Measurements from ENCODE around the gene CHI3L2. TPM values are rescaled to one million over a fixed set of nuclear protein-coding genes. Genes with fewer than 3 reads are reported as not detected.

The CHI3L2 gene
- total and polyA plus RNA-seq, 8 donors, result 0.33 to 222 (median 0.56) TPM

DNA sequence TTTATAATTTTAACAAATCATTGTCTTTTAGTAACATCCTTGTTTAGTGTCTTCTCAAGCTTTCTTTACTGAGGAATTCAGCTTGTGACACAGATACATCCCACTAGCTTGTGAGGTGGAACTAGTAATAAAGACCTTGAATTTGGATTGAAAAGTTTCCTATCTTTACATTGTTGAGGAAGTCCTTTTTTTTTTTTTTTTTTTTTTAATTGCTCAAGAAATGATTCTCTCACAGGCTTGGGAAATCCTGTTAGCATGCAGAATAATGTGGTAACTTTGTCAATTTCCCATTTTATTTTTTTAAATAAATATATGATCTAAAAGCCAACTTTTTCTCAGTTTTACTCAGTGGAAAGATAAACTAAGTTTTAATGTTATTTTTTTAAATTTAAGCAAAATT lies 42.9 kb upstream of the CHI3L2 start:
- no peaks in the 10 kb centered on the region for H3K9me3 ChIP-seq
- DNase-seq (no peak), ATAC-seq (no peak)
- H3K27me3 ChIP-seq, result no peaks in the 10 kb centered on the region
- peak overlapping the region in 1 of 2 donors; percentile 47 for H3K27ac ChIP-seq
- TF ChIP-seq, protein P1, sequence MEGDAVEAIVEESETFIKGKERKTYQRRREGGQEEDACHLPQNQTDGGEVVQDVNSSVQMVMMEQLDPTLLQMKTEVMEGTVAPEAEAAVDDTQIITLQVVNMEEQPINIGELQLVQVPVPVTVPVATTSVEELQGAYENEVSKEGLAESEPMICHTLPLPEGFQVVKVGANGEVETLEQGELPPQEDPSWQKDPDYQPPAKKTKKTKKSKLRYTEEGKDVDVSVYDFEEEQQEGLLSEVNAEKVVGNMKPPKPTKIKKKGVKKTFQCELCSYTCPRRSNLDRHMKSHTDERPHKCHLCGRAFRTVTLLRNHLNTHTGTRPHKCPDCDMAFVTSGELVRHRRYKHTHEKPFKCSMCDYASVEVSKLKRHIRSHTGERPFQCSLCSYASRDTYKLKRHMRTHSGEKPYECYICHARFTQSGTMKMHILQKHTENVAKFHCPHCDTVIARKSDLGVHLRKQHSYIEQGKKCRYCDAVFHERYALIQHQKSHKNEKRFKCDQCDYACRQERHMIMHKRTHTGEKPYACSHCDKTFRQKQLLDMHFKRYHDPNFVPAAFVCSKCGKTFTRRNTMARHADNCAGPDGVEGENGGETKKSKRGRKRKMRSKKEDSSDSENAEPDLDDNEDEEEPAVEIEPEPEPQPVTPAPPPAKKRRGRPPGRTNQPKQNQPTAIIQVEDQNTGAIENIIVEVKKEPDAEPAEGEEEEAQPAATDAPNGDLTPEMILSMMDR (IDR thresholded peaks at IDR 0.05), result no peak
- peaks cover 0 to 25% of the 10 kb centered on the region in 2 donors for H3K4me1 ChIP-seq
- intact Hi-C loops (cut with DNase I), result no loop called here
- H3K36me3 ChIP-seq, result peaks cover 0 to 81% of the 10 kb centered on the region in 2 donors
- no peak overlapping the region for H3K4me3 ChIP-seq

DNA sequence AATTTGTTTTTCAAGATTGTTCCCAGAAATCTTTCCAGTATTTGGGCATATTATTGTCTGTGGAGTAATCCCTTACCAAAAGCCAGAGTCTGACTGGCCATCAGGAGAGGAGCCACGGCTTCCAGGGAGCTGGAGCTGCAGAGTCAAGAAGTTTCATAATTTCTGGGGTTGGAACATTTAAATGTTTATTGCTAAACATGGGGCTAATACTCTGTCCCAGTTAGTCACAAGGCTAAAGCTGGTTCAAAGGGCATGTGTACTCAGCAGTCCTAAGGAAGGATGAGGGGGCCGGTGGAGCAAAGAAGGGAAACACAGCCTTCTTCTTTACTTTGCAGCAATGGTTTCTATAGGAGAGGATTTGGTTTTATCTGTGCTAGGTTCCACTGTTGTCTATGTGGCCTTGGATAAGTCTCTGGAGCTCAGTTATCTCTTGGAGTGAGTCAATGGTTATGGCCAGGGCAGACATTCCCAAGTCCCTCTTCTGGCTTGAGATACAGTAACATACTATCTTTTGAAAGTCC lies 36.5 kb upstream of the CHI3L2 start:
- intact Hi-C loops (cut with DNase I), result no loop called here
- no peaks in the 10 kb centered on the region for H3K27me3 ChIP-seq
- TF ChIP-seq, protein P1 (IDR thresholded peaks at IDR 0.05), result no peak
- H3K4me1 ChIP-seq, result peaks cover 37 to 61% of the 10 kb centered on the region in 2 donors
- peaks cover 0 to 88% of the 10 kb centered on the region in 2 donors for H3K36me3 ChIP-seq
- ATAC-seq, result peak; percentile 65
- H3K4me3 ChIP-seq, result no peak overlapping the region
- peak in 2 of 4 donors; percentile 36 to 63 for DNase-seq
- peak overlapping the region; percentile 70 to 91 for H3K27ac ChIP-seq
- no peaks in the 10 kb centered on the region for H3K9me3 ChIP-seq

DNA sequence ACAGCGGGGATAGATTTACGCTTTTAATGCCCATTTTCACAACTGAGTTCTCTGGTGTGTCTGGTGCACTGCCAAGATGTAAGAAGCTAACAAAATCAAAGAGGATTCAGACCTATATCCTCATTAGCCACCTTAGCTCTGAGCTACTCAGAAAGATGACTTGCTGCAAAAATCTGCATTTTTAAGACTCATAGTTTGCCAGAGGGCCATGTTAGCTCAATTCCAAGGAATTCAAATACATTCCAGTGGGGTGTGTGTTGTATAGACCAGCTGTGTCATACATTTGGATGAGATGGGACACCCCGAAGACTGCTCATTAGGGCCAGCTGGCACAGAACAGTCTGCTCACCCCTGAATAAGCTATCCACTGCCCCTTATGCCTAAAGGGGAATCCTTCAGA lies 36.0 kb upstream of the CHI3L2 start:
- H3K36me3 ChIP-seq, result peaks cover 0 to 88% of the 10 kb centered on the region in 2 donors
- H3K27ac ChIP-seq, result peak overlapping the region; percentile 70 to 91
- peak in 2 of 4 donors; percentile 82 for DNase-seq
- TF ChIP-seq, protein P1 (IDR thresholded peaks at IDR 0.05), result no peak
- peak; percentile 23 for ATAC-seq
- no peaks in the 10 kb centered on the region for H3K9me3 ChIP-seq
- intact Hi-C loops (cut with DNase I), result no loop called here
- peaks cover 37 to 66% of the 10 kb centered on the region in 2 donors for H3K4me1 ChIP-seq
- no peaks in the 10 kb centered on the region for H3K27me3 ChIP-seq
- H3K4me3 ChIP-seq, result no peak overlapping the region

DNA sequence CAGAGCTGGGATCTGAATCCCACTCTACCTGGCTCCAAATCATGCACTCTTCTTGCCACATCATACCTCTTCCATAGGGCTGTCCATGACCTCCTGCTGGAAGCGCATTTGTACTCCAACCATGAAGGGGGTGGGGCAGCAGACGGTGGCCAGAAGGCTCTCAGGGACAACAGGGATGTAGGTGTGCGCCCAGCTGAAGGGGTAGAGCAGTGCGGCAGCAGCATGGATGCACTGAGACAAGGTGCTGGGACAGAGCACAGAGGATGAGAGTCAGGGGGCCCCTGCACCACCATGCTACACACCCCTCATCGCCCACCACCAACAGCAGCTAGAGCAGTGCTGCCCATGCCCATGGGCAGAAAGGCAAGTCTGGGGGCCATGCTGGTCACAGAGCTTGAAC lies 35.4 kb upstream of the CHI3L2 start:
- H3K36me3 ChIP-seq, result peaks cover 0 to 88% of the 10 kb centered on the region in 2 donors
- H3K27me3 ChIP-seq, result no peaks in the 10 kb centered on the region
- no peak for ATAC-seq
- H3K27ac ChIP-seq, result peak overlapping the region; percentile 70 to 91
- intact Hi-C loops (cut with DNase I), result no loop called here
- peak in 1 of 4 donors; percentile 55 for DNase-seq
- H3K4me1 ChIP-seq, result peaks cover 37 to 71% of the 10 kb centered on the region in 2 donors
- no peak overlapping the region for H3K4me3 ChIP-seq
- TF ChIP-seq, protein P1 (IDR thresholded peaks at IDR 0.05), result no peak
- H3K9me3 ChIP-seq, result no peaks in the 10 kb centered on the region

DNA sequence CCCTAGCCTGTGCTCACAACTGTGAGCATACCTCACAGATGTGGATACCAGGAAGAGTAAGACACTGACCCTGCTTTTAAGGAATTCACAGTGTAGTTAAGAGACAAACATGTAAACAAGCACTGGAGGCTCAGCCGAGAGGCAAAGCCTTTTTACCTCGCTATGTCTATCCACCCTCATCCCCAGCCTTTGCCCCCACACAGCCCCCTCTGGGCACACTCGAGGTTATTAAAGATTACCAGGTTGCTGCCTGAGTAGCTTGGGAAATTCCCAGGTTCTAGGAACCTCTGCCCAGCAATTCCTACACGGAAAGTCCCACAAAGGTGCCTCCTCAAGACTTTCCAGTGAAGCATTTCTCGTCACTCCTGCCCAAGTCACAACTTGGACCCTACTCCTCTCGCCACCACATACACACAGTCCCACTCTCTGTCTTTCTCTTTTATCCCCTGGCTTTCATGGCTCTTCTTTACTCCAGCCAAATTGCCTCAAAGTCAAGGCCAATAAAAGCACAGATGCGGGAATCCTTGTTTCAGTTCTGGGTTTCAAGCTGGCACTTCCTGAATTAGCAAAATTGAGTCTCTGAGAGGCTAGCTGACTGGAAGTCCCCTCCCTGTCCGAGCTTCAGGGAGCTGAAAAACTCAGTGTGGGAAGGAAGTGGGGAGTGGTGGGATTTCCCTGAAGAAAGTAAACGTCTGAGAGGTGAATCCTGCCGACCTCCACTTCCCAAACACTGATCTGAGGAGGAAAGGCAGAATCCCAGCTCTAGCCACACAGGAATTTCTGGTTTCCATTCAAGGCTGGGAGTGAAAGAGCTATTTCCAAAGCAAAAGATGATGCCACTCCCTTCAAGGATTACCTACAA lies 34.6 kb upstream of the CHI3L2 start:
- Histone ChIP-seq H3K4me3 (no peak overlapping the region), H3K4me1 (peaks cover 37 to 79% of the 10 kb centered on the region in 2 donors), H3K36me3 (peaks cover 0 to 88% of the 10 kb centered on the region in 2 donors), H3K9me3 (no peaks in the 10 kb centered on the region), H3K27me3 (no peaks in the 10 kb centered on the region), H3K27ac (peak overlapping the region; percentile 70 to 91)
- TF ChIP-seq, protein P1 (IDR thresholded peaks at IDR 0.05), result no peak
- DNase-seq (no peak), ATAC-seq (peak; percentile 40)
- intact Hi-C loops (cut with DNase I), result no loop called here
